NCI-H2227 (cell line): Measurements from ENCODE around the gene NF2.

Source experiments
- DNase-seq: peaks from one replicate; lab custom pipeline; 2025; ENCODE audit not compliant: unreplicated experiment; lab: John Stamatoyannopoulos, UW

Gene NF2

DNA sequence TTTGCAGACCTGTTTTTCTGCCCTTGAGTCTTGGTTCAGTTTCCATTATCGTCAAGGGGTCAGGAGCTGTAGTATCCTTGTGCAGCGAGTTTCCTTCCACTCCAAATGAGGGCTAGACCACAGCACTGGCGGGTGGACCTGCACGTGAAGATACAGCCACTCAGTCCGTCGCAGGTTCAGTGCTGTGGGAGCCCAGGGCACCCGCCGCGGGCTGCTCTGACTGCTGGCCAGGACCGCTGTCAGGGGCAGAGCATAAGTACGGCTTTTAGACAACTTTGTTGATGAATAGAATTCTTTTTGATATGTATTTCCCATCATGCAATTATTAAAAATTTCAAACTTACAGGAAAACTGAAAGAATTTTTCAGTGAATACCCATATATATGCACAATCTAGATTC, 56.6 kb downstream of the NF2 start:
- no peak for DNase-seq

DNA sequence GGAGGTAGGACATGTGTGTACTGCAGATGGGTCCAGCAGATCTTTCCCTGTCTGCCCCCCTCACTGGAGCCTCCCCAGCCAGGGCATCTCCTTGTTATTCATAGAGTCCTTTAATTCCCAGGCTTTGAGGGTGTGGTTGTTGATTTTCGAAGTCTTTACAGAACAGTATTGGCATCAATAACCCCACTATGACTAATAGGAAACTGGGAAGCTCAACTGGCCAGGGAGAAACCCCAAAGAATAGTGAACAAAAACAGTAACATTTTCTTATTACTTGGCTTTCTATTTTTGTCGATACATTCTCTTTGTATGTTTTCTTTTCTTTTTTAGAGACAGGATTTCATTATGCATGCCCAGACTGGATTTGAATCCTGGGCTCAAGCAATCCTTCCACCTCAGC, 57.9 kb downstream of the NF2 start:
- no peak for DNase-seq

DNA sequence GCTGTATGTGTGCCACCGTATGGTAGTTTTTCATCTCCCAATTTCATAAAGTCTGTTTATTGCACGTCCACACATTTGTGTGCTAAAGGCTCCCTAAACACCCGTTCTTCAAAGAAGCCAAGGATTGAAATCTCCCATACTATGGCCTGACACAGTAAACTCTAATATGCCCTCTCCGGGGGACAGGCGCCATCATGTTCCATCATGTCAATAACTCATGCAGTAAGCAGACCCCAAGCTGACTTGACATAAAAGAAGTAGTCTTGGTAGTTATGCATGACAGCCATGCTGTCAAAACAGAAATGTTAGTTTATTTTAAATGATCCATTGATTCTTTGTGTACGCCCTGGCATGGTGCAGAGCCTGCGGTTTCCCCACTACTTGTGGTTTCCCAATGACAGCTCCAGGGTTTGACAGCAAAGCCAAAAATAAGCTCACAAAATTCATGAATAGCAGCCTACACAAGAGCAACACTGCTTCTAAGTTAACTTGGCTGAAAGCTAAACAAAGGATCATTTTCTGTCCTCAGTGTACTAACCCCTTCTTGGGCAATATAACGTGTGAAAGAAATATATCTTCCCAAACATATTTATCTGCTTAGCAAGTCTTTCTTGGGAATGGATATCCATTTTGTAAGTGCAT, 59.9 kb downstream of the NF2 start:
- DNase-seq: no peak

DNA sequence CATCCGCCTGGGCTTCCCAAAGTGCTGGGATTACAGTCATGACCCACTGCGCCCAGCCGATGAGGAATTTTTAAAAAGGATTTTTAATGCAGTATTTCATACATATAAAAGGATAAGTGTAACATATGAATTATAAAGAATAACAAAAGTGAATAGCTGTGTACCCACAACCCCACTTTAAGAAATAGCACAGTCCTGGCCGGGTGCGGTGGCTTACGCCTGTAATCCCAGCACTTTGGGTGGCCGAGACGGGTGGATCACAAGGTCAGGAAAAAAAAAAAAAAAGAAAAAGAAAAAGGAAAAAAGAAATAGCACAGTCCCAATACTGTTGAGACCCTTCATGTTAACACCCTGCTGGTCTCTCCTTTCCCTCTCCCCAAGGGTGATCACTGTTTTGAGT, 62.1 kb downstream of the NF2 start:
- no peak for DNase-seq

DNA sequence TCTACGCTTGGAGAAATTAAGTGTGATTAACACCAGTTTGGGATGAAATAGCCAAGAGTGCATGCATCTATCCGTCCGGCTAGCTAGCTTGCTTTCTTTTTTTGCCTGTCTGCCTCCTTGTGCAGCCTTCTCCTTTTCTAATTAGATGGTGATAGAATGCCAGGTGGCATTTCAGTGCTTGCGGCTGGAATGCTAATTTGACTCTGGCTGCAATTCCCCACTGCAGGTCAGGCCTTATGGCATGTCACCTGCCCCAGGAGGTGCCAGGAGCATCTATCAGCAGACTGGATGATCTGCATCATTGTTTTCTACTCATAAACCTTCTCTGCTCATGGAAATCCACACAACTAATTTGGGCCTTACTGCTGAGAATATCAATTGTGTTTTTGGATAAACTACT, 65.2 kb downstream of the NF2 start:
- no peak for DNase-seq

DNA sequence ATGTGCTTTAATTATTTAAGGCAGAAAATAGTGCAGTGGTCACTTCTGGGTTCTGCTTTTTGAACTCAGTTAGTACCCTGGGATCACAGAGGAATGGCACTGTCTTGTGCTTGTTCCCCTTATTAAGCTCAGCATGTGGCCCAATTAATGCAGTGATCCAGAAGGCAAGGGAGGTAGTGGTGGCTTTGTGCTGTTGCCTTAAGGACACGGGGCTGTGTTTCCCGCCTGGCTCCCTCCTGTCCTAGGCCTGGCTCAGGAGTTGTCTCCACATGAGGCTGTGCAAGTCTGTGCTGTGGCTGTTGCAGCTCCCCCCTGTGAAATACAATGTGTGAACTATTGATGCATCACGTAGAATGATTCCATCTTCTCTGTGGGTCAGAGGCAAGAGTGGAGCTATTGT, 67.2 kb downstream of the NF2 start:
- DNase-seq: peak; percentile 71

DNA sequence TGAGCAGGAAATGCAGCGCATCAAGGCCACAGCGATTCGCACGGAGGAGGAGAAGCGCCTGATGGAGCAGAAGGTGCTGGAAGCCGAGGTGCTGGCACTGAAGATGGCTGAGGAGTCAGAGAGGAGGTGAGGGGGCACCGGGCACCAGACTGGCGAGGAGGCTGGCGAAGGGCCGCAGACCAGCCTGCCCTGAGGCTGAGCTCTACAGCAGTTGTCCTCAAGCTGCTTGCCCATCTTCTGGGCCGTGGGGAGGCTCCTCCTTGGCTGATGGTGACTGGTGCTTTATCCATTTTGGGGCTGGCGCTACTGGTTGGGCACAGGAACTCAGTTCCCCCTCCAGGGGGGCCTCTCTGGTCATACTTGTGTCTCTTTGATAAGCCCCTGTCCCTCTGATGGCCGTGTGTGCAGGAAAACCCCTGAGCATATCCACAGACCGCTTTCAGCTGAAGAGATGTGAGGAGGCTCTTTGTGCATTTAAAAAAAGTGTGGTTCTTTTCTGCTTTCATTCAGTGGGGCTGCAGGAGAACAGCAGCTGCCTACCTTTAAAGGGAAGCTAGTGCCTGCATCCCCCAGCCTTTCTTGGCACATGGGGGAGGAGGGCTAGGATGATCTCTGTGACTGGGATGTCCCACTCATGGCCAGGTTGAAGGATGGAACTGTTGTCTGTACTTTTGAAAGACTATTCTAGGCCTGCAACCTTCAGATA, 70.1 kb downstream of the NF2 start:
- no peak for DNase-seq

DNA sequence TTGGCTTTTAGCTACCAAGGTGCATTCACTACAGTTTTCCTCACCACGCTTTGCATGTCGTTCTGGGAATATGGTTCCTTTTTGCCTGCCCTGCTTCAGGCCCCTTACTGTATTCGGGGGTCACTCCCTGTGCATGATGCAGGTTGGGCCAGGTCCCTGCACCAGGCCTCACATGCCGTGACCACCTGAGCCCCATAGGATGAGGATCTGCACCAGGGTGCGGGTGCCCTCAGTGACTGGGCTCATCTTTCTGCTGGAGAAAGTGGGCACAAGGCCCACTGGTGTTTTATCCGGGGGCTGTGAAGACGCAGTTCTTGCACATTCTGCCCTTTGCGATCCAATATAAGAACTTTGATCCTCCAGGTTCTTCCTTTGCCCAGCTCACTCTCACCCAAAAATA, 70.7 kb downstream of the NF2 start:
- DNase-seq: no peak

DNA sequence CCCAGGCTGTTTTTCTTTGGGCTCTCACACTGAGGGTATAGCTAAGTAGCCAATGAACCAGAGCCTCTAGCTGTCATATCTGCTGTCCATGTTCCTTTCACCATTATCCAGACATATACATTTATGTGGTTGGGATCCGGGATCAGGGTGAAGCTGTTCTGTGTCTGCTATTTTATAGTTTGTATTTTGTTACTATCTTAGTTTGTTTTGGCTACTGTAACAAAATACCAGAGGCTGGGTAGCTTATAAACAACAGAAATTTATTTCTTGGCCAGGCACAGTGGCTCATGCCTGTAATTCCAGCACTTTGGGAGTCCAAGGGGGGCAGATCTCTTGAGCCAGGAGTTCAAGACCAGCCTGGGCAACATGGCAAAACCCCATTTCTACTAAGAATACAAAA, 75.9 kb downstream of the NF2 start:
- no peak for DNase-seq

DNA sequence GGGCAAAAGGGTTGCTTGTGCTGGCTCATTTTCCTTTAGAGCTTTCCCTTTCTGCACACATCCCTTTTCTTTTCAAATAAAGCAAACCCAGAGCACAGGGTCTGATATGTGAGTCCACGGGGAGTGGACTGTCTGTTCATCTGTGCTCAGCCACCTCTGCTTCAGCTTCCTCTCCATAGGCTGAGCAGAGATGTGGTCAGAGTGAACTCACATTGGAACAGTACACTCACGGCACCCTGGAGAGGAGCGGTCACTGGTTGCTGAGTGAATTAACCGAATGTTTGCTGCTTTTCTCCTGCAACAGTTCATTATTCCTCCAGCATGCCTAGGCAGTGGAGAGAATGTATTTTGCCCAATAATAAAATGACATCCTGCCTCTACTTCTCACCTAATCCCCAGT, 80.1 kb downstream of the NF2 start:
- no peak for DNase-seq

DNA sequence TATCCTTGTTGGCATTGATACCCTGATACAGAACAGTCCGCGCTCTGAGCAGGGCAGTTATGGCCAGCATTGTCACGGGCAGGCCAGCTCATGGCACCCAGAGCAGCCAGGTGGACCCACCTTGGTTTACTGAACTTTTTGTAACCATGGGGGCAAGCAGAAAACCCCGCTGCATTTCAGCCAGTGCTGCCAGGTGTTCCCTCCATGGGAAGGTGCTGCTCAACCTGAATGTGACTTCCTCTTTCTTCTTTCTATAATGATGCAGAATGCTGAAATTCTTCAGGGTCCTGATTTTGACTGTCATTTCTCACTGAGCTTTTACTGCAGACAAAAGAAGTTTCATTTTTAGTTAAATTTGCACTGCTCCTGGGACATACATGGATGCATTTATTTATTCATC, 80.8 kb downstream of the NF2 start:
- no peak for DNase-seq

DNA sequence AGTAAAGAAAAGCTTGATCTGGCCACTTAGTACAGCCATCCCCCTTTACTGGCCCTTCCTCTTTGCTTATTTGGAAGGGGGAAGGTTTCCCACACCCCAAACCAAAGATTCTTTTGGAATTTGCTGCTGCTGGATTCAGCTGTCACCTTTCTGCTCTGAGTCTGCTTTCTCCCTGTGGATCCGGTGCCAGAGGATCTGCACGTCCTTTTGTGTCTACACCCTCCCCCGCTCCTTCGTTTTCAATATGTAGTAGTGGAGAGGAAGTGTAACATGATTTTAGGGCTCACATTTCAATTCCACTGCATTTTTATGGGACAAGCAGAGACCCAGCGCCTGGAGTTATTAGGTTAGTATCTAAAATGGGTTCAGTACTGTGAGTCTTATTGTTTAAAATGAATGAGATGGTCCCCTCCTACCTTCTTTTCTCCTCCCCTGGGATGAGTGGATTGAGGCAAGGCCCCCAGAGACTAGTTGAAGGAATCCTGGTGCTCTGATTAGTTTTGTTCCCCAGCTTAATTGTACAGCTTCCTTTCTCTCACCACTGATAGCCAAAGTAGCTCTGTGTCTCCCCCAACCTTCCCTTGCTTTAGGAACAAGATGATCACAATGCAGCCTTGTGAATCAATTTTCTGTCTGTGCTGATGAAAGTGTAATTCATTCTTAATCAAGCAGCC, 85.9 kb downstream of the NF2 start:
- no peak for DNase-seq

DNA sequence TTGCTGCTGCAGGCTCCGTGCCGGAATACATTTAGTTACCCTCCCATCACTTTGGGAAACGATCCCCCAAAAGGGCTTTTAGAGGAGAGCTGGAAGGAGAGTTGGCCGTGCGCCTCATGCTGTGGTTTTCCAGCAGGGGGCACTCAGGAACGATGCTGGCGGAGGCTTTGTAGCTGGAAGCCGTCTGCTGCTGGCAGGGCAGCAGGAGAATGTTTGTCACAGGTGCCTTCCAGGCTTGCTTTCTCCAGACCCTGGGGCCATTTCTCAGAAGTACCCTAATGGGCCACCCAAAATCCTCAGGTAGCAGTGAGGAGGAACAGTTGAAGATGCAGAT, 86.4 kb downstream of the NF2 start:
- DNase-seq: peak; percentile 42

DNA sequence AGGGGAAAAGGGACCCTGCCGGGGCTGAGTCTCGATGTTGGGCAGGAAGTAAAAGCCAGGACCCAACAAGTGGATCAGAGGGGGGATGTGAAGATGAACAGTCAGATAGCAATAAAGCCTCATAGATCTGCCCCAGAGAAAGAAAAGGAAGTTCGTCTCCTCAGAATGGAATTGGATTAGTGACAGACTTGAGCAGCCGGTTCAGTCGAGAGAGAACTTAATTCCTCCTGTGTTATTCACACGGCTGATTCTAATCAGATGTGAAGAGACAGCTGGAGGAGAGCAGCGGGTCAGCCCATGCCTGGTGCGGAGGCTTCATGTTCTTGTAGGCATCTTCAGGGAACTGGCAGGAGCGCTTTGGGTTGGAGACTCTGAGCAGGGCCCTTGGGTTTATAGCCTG, 87.0 kb downstream of the NF2 start:
- no peak for DNase-seq

DNA sequence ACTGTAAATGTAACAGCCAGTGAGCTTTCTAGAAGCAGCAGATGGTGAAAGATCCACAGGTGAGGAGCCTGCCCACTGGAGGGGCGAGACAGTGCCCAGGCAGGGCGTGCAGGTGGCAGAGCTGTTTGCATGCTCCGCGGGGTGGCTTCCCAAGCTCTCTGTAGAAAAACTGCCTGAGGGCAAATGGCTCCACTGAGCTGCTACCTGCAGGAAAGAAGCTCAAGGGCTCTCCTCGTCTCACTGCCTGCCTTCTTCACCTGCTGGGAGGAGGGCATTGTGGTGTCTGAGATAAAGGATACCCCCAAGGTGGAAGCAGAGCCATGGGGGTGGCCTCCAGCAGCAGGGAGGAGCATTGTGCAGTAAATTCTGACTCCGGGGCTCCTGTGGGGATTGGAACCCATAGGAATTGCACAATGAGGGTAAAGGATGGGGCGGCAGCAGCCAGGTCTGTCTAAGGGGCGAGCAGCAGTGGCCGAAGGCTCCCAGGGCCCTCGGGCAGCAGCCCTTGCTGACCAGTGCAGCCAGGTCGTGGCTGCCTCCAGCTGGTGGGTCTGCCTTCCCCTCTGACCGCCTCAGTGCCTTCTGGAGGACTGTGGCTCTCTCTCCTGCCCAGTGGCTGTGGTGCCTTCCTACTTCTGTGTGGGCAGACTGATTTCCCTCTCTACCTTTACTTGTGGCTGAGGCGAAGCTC, 88.3 kb downstream of the NF2 start:
- DNase-seq: no peak

DNA sequence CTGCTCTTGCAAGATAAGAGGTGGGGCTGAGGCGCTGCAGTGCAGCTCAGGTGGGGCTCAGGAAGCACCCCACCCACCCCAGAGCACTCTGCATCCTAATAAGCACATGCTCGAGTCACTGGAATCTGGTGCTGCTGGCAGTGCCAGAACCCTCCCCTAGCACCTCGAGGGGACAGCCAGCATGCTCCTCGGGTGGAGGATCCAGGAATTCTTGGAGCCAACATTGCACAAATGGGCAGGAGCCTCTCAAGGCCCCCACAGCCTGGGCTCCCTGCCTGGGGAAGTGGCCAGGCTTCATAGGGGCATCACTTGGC, 88.9 kb downstream of the NF2 start:
- DNase-seq: no peak

DNA sequence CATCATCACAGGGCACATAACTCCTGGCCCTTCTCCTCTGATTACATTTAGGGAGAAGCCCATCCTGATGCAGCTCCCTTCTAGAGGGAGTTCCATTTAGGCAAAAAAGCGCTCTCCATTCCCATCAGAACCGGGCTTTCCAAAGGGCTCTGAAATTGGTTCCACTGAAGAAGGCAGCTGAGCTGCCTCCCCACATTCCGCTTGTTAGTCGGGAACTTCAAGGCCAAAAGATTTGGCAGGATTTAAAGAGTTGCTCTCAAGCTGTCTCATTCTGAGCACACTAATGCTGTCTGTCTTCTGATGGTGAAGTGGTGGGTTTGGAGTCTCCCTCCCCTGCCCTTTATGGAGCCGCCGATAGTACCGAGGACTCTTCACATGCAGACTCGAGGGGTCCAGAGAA, 89.7 kb downstream of the NF2 start:
- no peak for DNase-seq

DNA sequence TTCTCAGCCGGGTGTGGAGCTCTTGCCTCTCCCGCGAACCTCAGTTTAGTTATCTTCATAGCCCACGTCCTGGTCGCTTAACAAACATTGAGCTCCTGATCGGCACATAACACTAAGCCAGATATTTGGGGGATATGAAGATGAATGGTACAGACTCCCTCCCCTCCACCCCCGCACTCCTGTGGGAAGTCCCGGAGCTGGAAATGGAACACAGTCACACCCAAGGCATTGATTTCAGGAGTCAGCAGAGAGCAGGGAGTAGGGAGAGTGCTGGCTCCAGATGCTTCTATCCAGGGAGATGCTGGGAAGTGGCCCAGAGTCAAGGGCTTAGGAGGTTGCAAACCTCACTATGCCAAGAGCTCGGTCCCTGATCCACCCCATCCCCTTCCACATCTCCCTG, 90.2 kb downstream of the NF2 start:
- no peak for DNase-seq

DNA sequence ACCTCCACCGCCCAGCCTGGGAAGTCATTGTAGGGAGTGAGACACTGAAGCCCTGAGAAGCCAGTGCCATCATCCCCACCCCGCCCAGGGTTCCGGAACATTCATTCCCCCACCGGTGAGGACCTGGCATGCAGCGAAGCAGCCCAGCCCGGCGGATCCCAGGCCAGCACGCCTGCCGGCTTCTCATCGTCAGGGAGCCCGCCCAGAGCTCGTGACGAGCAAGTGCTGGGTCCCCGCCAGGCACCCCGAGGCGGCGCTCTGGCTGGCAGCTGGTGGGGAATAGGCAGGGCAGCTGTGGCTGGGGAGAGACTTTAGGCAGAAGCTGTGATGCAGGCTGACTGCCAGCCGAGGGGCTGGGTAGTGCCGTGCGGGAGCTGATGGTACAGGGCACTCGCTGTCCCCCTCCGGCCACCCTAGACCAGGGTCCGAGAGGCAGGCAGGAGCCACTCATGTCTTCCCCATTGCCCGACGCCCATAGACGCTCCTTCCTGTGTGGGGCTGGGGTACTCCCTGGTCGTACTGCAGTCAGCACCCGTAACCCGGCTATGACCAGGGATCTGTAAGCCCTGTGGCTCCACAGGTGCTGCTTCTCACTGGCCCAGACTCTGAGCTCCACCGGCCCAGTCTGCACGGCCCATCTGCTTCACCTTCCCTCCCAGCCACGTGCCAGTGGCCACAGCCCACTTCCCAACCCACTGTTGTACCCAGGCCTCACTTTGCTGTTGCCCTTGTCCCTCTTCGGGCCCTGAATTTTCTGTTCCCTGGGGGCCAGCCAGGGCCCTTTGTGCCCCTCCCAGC, 91.9 kb downstream of the NF2 start:
- no peak for DNase-seq

DNA sequence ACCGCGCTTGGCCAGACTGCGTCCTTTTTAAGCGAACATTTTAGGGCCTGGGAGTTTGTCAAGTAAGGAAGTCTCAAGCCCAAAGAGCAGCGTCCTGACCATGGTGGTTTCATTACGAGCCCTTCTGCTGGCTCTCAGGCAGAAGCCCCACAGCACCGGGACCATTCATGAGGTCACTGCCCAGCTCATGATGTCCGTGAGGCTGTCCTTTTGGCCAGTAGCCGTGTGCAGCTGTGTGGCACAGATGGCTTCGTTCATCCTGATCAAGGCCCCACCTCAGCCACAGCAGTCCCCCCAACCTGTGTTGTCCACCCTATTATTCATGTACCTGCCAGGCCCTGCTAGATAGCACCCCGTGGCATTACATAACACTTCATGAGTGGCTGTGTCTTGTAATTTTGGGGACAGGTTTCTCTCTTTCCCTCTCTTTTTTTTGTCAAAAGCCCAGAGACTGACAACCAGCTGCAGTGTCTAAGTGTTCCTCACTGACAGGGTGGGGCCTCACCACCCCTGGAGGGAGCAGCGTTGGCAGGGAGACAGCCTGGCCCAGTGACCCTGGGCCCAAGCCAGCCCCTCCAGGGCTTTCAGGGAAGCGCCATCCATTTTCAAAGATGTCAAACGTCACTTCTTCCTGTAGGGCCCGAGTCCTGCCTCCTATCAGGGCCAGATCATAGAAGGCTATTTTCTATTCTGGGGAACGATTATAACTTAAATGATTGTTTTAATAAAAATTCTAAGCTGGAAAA, 94.6 kb downstream of the NF2 start:
- no peak for DNase-seq
